Measurements from ENCODE around the gene SPOPL.

- TF ChIP-seq CTCF (IDR thresholded peaks at IDR 0.05): no peak
- no peak for TF ChIP-seq POLR2AphosphoS5 (IDR thresholded peaks at IDR 0.05)
- TF ChIP-seq POLR2A (IDR thresholded peaks at IDR 0.05): no peak
These were observed 11.1 kb downstream of the SPOPL start for GRCh38 chr2:138512672-138513071.
